Measurements from ENCODE around the gene RASL10A.

- TF ChIP-seq CTCF (conservative IDR thresholded peaks at IDR 0.05 in 1 of 2, IDR thresholded peaks at IDR 0.05 in 1 of 2; ENCODE audit: low read depth in 1 of 2, low read length in 2 of 2) = no peak
- TF ChIP-seq EZH2 (IDR thresholded peaks at IDR 0.05; ENCODE audit: low read length, missing control alignments) = no peak
Measured at GRCh38 chr22:29265305-29265704, 50.2 kb downstream of the RASL10A start.

Data from fibroblast of lung (primary cell).